ENCODE measurements around the gene PRM1. TPM values are rescaled to one million over a fixed set of nuclear protein-coding genes. Genes with fewer than 3 reads are reported as not detected.

Gene PRM1
- total RNA-seq, 2 experiments from 2014 or later = not detected

- no peak overlapping the region for H2AFZ ChIP-seq (ENCODE audit: low read length)
- POLR2A ChIA-PET = interaction anchor here (0.6 kb wide), 2 partner anchors 9 to 19 kb away, joined by 3 to 4 read pairs; no protein-coding TSS in a partner anchor
- H3K79me2 ChIP-seq (ENCODE audit: insufficient read depth, low read depth, low read length) = no peaks in the 10 kb centered on the region
- intact Hi-C loops (cut with micrococcal nuclease; ENCODE audit: unreplicated experiment) = no loop called here
- TF ChIP-seq, protein P1, sequence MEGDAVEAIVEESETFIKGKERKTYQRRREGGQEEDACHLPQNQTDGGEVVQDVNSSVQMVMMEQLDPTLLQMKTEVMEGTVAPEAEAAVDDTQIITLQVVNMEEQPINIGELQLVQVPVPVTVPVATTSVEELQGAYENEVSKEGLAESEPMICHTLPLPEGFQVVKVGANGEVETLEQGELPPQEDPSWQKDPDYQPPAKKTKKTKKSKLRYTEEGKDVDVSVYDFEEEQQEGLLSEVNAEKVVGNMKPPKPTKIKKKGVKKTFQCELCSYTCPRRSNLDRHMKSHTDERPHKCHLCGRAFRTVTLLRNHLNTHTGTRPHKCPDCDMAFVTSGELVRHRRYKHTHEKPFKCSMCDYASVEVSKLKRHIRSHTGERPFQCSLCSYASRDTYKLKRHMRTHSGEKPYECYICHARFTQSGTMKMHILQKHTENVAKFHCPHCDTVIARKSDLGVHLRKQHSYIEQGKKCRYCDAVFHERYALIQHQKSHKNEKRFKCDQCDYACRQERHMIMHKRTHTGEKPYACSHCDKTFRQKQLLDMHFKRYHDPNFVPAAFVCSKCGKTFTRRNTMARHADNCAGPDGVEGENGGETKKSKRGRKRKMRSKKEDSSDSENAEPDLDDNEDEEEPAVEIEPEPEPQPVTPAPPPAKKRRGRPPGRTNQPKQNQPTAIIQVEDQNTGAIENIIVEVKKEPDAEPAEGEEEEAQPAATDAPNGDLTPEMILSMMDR (conservative IDR thresholded peaks at IDR 0.05; ENCODE audit: low read length) = no peak
- TF ChIP-seq EZH2phosphoT487 (IDR thresholded peaks at IDR 0.05; ENCODE audit: borderline replicate concordance, low read depth, low read length) = no peak
- CTCF ChIA-PET (ENCODE audit: unreplicated experiment) = no interaction called here
- no peak overlapping the region for H3K4me2 ChIP-seq (ENCODE audit: low read length)
- H4K20me1 ChIP-seq (ENCODE audit: insufficient read depth, low read length) = no peaks in the 10 kb centered on the region
- H3K4me1 ChIP-seq (ENCODE audit: insufficient read depth, low read length, poor library complexity, severe bottlenecking) = peaks cover 12% of the 10 kb centered on the region
- no peak overlapping the region for H3K27ac ChIP-seq (ENCODE audit: low read depth, low read length, poor library complexity, severe bottlenecking)
- H3K4me3 ChIP-seq (ENCODE audit: low read depth, low read length, poor library complexity, severe bottlenecking) = no peak overlapping the region
- no peaks in the 10 kb centered on the region for H3K9me3 ChIP-seq (ENCODE audit: low read length)
- H3K9me2 ChIP-seq (ENCODE audit: insufficient read depth, low read length) = no peaks in the 10 kb centered on the region
- DNase-seq (ENCODE audit: low spot score) = no peak
- no peaks in the 10 kb centered on the region for H3K36me3 ChIP-seq (ENCODE audit: insufficient read depth, low read length)
- no TSS peak for BruUV-seq (replicated peaks)
These were observed 4.1 kb downstream of the PRM1 start for GRCh38 chr16:11276896-11277593.

- POLR2A ChIA-PET = no interaction called here
- no peak within 1 kb of the TSS for H3K4me2 ChIP-seq (ENCODE audit: low read length)
- H3K4me1 ChIP-seq (ENCODE audit: insufficient read depth, low read length, poor library complexity, severe bottlenecking) = peaks cover 12% of the 10 kb centered on the region
- no TSS peak for BruUV-seq (replicated peaks)
- no peak for TF ChIP-seq EZH2phosphoT487 (IDR thresholded peaks at IDR 0.05; ENCODE audit: borderline replicate concordance, low read depth, low read length)
- H3K27ac ChIP-seq (ENCODE audit: low read depth, low read length, poor library complexity, severe bottlenecking) = no peak within 1 kb of the TSS
- H3K36me3 ChIP-seq (ENCODE audit: insufficient read depth, low read length) = no peaks in the 10 kb centered on the region
- H4K20me1 ChIP-seq (ENCODE audit: insufficient read depth, low read length) = no peaks in the 10 kb centered on the region
- H3K9me3 ChIP-seq (ENCODE audit: low read length) = no peaks in the 10 kb centered on the region
- no peak within 1 kb of the TSS for H3K4me3 ChIP-seq (ENCODE audit: low read depth, low read length, poor library complexity, severe bottlenecking)
- CTCF ChIA-PET (ENCODE audit: unreplicated experiment) = no interaction called here
- intact Hi-C loops (cut with micrococcal nuclease; ENCODE audit: unreplicated experiment) = no loop called here
- no peaks in the 10 kb centered on the region for H3K9me2 ChIP-seq (ENCODE audit: insufficient read depth, low read length)
- no peaks in the 10 kb centered on the region for H3K79me2 ChIP-seq (ENCODE audit: insufficient read depth, low read depth, low read length)
- no peak within 1 kb of the TSS for H2AFZ ChIP-seq (ENCODE audit: low read length)
- no peak for DNase-seq (ENCODE audit: low spot score)
These were observed 4.8 kb downstream of the PRM1 start, which contains the start of gene PRM2 for GRCh38 chr16:11276143-11276895. Gene PRM2 (minus strand): TSS chr16:11276480. CDS start chr16:11276370, 110 bp downstream.

GRCh38 chr16:11274964-11275363 is 6.2 kb downstream of the PRM1 start:
- Histone ChIP-seq H4K20me1 (ENCODE audit: insufficient read depth, low read length) (no peaks in the 10 kb centered on the region), H3K79me2 (ENCODE audit: insufficient read depth, low read depth, low read length) (no peaks in the 10 kb centered on the region), H3K4me1 (ENCODE audit: insufficient read depth, low read length, poor library complexity, severe bottlenecking) (peaks cover 12% of the 10 kb centered on the region), H2AFZ (ENCODE audit: low read length) (no peak overlapping the region), H3K27ac (ENCODE audit: low read depth, low read length, poor library complexity, severe bottlenecking) (no peak overlapping the region), H3K9me2 (ENCODE audit: insufficient read depth, low read length) (no peaks in the 10 kb centered on the region), H3K36me3 (ENCODE audit: insufficient read depth, low read length) (no peaks in the 10 kb centered on the region), H3K4me3 (ENCODE audit: low read depth, low read length, poor library complexity, severe bottlenecking) (no peak overlapping the region), H3K4me2 (ENCODE audit: low read length) (no peak overlapping the region), H3K9me3 (ENCODE audit: low read length) (no peaks in the 10 kb centered on the region)
- POLR2A ChIA-PET = no interaction called here
- no TSS peak for BruUV-seq (replicated peaks)
- intact Hi-C loops (cut with micrococcal nuclease; ENCODE audit: unreplicated experiment) = no loop called here
- CTCF ChIA-PET (ENCODE audit: unreplicated experiment) = no interaction called here
- TF ChIP-seq, protein P1 (conservative IDR thresholded peaks at IDR 0.05; ENCODE audit: low read length) = no peak
- no peak for TF ChIP-seq EZH2phosphoT487 (IDR thresholded peaks at IDR 0.05; ENCODE audit: borderline replicate concordance, low read depth, low read length)
- DNase-seq (ENCODE audit: low spot score) = no peak

Data from OCI-LY7 (cell line).